Ureter (tissue), 1 donor: ENCODE measurements around the gene BHLHE40. TPM values are rescaled to one million over a fixed set of nuclear protein-coding genes. Genes with fewer than 3 reads are reported as not detected.
A peak's percentile ranks its signal among the peaks of the same experiment; 100 is the strongest.
"Not testable (repeated sequence)": the region's sequence is repeated elsewhere in the genome, so short reads cannot be mapped to it uniquely, and the experiment has no call there.

Experiments
- DNase-seq: peaks from one replicate; pipeline ENCODE4 v3.0.0-alpha.2; 2020; ENCODE audit warnings: low spot score
- total RNA-seq: library from RNA; stranded (reverse); gene quantifications from one replicate; pipeline ENCODE4 v1.2.4, GENCODE V29; 2023
- donor health status: DM: yes; HTN: yes; CAD: no.

BHLHE40 gene
- total RNA-seq, 1 donor from 2014 or later: 206 TPM

DNA sequence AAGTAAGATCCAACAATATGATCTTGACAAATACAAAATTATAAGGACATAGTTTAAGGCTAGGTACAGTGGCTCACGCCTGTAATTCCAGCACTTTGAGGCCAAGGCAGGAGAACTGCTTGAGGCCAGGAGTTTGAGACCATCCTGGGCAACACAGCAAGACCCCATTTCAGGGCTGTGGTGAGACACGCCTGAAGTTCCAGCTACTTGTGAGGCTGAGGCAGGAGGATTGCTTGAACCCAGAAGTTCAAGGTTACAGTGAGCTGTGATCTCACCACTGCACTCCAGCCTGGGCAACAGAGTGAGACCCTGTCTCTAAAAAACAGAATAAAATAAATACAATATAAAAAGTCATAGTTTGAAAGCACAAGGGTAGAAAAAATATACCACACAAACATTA, 17.4 kb upstream of the BHLHE40 start:
- DNase-seq: not testable (repeated sequence)

DNA sequence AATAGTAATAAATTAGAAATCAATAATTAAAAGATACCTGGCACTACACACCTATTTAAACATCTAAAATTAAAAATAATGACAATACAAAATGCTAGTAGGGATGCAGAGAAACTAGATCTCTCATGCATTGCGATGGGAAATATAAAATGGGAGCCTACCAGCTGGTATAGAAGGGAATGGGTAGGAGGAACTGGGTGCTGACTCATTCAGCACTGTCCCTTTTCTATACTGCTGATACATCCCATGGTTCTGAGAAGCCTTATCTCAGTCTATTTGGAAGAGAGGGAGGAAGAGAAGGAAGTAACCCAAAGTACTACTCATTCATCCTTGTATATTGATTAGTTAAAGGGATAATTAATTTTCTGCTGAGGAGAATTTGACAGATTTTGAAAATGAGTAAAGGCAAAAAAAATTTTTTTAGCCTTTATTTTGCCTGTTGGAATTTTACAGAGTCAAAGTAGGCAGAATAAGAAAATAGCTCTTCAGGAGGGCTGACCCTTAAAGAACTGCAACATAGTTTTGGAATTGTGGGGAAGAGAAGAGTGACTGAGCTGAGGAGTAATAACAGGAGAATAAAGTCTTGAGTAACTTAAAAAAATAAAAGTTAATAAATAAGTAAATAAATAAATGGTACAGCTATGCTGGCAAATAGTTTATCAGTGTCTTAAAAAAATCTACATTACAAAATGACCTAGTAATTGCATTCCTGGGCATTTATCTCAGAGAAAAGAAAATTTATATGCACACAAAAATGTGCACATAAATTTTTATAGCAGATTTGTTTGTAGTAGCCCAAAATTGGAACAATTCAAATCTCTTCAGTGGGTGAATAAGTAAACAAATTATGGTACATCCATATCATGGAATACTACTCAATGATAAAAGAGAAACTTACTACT, 15.3 kb upstream of the BHLHE40 start:
- DNase-seq: no peak

DNA sequence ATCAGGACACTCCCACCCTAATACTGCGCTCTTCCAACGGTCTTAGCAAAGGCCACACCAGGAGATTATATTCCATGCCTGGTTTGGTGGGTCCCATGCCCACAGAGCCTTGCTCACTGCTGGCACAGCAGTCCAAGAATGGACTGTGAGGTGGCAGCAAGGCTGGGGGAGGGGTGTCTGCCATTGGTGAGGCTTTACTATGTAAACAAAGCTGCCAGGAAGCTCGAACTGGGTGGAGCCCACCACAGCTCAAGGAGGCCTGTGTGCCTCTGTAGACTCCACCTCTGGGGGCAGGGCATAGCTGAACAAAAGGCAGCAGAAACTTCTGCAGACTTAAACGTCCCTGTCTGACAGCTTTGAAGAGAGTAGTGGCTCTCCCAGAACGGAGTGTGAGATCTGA, 13.2 kb upstream of the BHLHE40 start:
- DNase-seq: not testable (repeated sequence)

DNA sequence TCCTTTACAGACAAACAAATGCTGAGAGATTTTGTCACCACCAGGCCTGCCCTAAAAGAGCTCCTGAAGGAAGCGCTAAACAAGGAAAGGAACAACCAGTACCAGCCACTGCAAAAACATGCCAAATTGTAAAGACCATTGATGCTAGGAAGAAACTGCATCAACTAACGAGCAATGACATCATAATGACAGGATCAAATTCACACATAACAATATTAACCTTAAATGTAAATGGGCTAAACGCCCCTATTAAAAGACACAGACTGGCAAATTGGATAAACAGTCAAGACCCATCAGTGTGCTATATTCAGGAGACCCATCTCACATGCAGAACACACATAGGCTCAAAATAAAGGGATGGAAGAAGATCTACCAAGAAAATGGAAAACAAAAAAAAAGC, 11.6 kb upstream of the BHLHE40 start:
- not testable (repeated sequence) for DNase-seq

DNA sequence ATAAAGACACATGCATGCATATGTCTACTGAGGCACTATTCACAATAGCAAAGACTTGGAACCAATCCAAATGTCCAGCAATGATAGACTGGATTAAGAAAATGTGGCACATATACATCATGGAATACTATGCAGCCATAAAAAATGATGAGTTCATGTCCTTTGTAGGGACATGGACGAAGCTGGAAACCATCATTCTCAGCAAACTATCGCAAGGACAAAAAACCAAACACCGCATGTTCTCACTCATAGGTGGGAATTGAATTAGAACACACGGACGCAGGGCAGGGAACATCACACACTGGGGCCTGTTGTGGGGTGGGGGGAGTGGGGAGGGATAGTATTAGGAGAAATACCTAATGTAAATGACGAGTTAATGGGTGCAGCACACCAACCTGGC, 7.8 kb upstream of the BHLHE40 start:
- DNase-seq: not testable (repeated sequence)

DNA sequence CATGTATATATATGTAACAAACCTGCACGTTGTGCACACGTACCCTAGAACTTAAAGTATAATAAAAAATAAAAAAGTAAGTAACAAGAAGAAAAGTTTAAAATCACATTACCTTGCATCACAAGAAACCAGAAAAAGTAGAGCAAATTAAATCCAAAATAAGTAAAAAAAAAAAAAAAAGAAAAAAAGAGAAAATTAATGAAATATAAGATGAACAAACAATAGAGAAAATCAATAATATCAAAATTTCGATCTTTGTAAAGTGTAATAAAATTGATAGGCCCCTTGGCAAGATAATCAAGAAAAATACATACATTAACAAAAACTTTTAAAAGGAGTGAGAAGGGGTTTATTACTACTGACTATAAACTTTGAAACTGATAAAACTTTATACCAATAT, 7.4 kb upstream of the BHLHE40 start:
- no peak for DNase-seq

DNA sequence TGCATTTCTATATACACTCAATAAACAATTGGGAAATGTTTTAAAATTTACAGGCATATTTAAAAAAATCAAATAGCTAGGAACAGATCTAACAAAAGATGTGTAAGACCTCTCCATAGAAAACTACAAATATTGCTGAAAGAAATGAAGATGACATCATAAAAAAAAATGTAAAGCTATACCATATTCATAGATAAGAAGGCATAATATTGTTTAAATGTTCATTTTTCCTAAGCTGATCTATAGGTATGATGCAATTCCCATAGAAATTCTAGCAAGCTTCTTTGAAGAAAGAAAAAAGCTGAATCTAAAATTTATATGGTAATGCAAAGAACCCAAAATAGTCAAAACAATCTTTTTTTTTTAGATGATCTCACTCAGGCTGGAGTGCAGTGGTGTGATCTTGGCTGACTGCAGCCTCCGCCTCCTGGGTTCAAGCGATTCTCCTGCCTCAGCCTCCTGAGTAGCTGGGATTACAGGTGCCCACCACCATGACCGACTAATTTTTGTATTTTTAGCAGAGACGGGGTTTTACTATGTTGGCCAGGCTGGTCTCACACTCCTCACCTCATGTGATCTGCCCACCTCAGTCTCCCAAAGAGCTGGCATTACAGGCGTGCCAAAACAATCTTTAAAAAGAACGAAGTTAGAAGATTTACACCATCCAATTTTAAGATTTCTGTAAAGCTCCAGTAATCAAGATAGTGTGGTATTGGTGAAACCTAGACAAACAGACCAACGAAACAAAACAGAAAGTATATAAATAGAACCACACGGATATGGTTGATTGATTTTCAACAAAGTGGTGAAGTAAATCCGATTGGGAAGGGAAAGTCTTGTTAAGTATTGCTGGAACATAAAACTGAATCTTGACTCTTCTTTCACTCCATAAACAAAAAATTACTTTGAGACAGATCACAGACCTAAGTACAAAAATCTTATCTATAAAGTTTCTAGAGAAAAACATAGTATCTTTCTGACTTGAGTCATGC, 6.3 kb upstream of the BHLHE40 start:
- no peak for DNase-seq

DNA sequence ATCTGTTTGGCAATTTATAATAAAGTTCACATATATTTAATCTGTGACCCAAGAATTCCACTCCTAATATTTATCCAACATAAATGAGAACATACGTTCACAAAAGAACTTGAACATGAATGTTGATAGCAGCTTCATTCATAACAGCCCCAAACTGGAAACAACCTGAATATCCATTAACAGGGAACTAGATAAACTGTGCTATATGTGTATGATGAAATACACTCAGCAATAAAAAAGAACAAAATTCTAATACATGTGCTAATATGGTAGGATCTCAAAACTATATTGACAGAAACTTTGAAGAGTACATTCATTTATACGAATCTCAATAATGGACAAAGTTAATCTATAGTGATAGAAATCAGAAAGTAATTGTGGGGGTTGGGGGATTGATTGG, 5.1 kb upstream of the BHLHE40 start:
- no peak for DNase-seq

DNA sequence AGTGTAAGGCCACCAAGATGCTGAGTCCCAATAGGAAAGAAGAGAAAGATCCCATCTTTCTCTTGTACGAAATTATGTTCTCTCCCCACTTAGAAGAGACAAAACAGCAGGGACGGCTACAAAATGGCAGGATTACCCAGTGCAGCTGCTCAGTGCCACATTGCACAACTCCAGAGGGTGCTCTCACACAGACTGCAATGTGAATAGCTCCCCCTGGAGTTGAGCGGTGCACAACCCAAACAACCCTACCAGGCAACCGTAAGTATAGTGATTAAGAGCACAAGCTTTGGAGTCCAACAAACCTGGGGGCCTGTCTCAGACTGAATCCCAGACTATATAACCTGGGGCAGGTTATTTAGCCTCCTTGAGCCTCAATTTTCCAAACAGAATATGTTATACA, 3.1 kb upstream of the BHLHE40 start:
- no peak for DNase-seq

DNA sequence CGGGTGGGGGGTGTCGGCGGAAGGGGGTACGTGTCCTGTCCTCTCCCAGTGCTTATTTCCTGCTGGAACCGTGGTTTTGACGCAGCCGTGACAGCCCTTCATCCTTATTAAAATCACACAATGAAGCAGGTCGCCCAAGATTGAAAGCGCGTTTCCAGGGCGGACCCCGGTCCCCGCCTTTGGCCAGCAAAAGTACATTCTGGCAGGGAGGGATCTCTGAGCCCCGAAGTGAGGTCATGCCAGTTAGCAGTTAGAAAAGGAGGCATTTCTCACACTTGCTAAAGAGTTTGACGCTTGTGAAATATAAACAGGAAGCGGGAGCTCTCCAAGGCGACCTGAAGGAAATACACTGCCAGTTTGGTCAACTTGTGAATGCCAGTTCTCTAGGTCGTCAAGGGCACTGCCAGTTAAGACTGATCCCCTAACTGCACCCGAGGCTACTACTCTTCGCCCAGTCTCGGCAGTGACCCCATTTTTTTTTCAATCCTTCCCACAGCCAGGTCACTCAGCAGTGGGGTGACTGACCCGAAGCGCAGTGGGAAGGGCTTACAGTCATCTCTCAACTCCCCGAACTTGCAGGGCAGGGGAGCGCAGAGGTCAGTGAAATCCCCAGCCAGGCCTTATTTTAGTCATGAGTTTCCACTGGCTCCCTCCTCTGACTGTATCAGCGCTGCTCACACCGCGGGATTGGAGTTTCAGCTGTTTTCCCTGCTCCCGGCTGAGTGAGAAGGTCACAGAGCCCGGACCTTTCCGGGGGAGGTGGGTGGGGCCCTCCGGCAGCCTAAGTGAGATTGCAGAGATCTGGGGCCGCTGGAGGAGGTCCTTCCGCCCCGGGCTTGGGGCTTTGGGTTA, 2.0 kb upstream of the BHLHE40 start:
- peak; percentile 89 for DNase-seq

DNA sequence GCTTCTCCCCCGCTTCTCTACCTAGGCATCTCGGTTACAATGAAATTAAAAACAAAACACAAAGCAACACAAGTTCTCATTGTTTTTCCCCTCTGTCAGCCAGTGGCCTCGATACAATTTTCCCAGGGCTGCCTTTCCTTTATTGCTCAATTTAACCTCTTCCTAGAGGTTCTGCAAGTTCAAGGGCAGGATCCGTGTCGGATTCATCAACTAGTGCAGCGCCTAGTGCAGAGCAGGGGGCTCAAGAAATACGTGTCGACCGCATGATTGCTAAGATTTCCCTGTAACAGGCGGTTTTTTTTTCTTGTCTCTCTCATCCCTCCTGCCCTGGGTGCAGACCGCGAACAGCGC, 1.4 kb upstream of the BHLHE40 start:
- no peak for DNase-seq

DNA sequence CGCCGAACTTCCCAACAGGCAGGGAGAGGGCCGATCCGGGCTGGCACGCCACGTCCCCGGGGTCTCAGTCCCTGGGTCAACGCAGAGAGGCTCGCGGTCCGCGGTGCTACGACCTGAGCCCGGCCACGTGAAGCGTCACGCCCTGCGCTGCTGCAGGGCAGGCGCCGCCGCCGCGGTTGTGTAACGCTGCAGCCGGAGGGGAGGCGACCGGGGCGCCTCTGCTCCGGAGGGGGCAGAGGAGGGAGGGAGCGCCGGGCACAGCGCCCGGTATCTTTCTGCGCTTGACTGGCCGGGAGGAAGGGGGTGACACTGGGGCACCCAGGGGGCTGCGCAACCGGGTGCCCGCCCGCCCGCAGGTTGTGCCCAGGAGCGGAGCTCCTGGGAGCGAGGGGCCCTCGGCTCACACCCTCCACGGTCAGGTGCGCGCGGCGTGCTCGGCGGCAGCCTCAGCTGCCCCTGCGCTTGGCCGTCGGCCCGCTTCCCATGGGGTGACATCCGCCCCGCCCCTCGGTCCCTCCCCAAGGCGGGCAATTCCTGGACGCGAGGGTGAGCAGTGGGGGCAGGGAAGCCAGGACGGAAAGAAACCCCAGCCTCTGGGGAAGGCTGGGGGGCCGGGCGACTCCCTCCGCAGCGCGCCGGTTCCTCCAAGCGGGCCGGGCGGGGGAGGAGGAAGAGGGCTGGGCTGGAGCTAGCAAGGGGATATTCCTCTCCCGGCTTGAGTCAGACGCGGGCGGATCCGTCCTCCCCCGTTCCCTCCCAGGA, 852 bp upstream of the BHLHE40 start:
- peak; percentile 98 for DNase-seq

DNA sequence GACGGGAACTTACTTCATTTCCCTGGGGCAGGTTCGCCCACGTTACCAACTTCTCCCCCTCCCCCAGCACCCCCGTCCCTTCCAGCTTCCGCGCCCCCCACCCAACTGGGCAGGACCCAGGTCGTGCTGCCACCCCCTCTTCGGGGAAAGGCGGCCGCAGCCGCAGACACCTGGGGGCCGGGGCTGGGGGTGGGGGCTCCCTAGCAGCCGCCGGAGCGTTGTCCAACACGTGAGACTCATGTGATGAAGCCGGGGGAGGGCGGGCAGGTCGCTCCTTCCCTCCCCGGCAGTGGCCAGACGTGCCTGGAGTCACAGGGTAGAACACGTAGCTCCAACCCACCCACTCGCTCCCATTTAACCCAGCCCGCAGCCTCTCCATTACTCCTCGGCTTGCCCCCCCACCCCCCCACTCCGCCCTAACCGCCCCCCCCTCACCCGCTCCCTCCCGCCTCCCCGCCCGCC, 240 bp upstream of the BHLHE40 start:
- DNase-seq: peak; percentile 98

DNA sequence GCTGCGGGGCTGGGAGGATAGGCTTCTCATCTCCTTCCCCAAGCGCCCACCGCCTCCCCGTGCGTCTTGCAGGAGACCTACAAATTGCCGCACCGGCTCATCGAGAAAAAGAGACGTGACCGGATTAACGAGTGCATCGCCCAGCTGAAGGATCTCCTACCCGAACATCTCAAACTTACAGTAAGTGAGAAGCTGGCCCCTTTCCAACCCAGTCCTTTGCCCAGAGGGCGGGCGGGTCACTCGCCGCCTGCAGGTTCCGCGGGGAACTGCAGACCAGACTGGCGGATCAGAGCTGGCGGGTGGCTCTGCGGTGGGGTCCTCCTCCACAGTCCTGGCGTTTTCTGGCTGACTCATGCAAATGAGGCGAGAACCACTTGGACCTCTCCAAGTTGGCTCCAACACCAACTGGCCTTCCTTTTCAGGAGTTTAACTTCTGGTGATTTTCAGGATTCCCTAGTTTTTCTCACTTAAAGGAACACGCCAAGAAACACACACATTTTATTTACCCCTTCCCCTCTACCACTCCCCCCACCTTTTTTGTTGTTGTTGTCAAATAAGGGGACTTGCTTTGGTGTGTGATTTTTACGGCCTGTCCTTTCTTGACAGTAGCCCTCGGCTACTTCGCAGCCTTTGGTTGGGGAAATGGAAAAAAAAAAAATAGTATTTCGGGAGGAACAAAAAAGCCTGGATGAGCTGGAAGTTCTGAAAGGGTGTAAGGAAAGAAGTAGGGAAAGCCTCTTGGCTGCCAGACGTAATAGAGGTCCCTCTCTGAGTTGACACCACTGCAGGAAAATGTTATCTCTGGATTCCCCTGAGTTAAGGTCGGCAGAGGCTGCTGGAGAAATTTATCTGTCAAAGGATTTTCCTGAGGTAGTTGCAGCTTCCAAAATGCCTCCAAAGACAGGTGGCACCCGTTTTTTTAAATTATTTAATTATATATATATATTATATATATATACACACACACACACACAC, 1.3 kb downstream of the BHLHE40 start:
- peak; percentile 96 for DNase-seq

DNA sequence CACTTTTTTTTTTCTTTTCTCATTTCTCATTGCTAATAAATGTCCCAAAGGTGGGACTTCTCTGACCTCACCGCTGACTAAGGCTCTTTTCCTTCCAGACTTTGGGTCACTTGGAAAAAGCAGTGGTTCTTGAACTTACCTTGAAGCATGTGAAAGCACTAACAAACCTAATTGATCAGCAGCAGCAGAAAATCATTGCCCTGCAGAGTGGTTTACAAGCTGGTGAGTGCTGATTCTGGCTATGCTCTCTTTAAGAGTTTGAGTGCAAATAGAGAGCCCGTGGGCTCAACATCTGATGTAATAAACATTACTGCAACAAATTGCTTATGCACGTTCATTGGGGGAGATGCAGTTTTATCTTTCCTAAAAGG, 2.0 kb downstream of the BHLHE40 start:
- no peak for DNase-seq

DNA sequence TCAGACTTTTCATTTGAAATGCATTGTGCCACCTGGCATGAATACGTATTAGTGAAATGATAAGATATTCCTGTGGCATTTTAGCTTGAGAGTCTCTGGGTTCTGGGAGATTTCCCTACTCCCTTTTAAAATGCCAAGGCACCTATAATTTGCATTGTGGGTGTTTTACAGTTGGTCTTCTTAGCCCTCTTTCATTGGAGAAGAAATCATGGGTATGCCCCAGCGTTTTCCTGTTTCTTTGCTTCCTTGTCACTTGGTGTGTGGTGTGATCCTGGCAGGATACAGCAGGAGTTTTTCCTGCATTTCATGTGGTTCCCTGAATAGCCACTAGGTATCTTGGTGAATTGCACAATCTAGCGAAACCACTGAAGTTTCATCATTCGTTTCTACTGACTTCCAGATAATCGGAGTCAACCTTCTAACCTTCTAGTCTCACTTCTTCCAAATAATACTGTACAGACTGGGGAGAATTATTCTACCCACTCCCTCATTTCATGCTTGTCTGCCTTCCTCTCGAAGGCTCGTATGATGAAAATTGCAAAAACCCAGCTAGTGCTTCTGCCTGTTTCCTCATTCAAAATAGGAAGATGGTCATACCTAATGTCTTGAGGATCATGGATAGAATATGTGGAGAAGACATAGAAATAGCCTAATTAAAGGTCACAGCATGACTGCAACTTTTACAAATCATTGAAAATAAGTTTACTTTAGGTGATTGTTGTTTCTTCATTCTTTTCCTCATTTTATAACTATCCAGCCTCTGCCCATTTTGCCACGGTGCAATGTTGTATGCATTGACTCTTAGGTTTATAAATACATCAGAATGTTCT, 2.6 kb downstream of the BHLHE40 start:
- no peak for DNase-seq

DNA sequence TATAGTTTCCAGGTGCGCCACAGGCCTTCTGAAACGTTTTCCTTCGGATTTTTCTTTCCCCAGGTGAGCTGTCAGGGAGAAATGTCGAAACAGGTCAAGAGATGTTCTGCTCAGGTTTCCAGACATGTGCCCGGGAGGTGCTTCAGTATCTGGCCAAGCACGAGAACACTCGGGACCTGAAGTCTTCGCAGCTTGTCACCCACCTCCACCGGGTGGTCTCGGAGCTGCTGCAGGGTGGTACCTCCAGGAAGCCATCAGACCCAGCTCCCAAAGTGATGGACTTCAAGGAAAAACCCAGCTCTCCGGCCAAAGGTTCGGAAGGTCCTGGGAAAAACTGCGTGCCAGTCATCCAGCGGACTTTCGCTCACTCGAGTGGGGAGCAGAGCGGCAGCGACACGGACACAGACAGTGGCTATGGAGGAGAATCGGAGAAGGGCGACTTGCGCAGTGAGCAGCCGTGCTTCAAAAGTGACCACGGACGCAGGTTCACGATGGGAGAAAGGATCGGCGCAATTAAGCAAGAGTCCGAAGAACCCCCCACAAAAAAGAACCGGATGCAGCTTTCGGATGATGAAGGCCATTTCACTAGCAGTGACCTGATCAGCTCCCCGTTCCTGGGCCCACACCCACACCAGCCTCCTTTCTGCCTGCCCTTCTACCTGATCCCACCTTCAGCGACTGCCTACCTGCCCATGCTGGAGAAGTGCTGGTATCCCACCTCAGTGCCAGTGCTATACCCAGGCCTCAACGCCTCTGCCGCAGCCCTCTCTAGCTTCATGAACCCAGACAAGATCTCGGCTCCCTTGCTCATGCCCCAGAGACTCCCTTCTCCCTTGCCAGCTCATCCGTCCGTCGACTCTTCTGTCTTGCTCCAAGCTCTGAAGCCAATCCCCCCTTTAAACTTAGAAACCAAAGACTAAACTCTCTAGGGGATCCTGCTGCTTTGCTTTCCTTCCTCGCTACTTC, 3.8 kb downstream of the BHLHE40 start:
- no peak for DNase-seq
